Breast epithelium (tissue), 4 donors: ENCODE results near the gene EFNA5. TPM values are rescaled to one million over a fixed set of nuclear protein-coding genes. Genes with fewer than 3 reads are reported as not detected.
A peak's percentile ranks its signal among the peaks of the same experiment; 100 is the strongest.

Experiments used
- DNase-seq, 2 donors: peaks; one replicate each; pipeline ENCODE4 v3.0.0-alpha.2; 2019; ENCODE audit warnings: low spot score in 2 of 2
- H3K27ac ChIP-seq, 2 donors: fragments of 200-600 bp; sonication (generic) in 1 of 2; one replicate each; pipeline ENCODE4 v1.5.1; 2016 to 2019; ENCODE audit warnings: mild to moderate bottlenecking in 1 of 2
- H3K27me3 ChIP-seq, 2 donors: fragments of 200-600 bp; sonication (generic) in 1 of 2; one replicate each; pipeline versions ENCODE4 v1.5.1 to v1.6.0; 2017 to 2019; ENCODE audit warnings: control low read depth in 1 of 2, mild to moderate bottlenecking in 1 of 2
- H3K36me3 ChIP-seq: fragments of 200-600 bp; one replicate; pipeline ENCODE4 v1.5.1; 2019
- H3K4me1 ChIP-seq, 2 donors: fragments of 200-600 bp; sonication (generic); one replicate each; pipeline ENCODE4 v1.5.1; 2016 to 2019; ENCODE audit warnings: control low read depth in 1 of 2
- H3K4me3 ChIP-seq, 3 donors: fragments of 200-600 bp; sonication (generic); 1 replicate in 2 of 3; 2 replicates in 1 of 3; pipeline ENCODE4 v1.5.1; 2016 to 2019; ENCODE audit warnings: mild to moderate bottlenecking in 3 of 3, moderate library complexity in 2 of 3
- H3K9me3 ChIP-seq, 2 donors: fragments of 200-600 bp; sonication (generic) in 1 of 2; one replicate each; pipeline ENCODE4 v1.5.1; 2016 to 2019; ENCODE audit warnings: control low read depth in 1 of 2
- POLR2A ChIP-seq: fragments of 450-650 bp; IDR thresholded peaks from one replicate; pipeline ENCODE4 v1.6.1; 2016; ENCODE audit warnings: antibody characterized with exemption, mild to moderate bottlenecking, moderate library complexity
- POLR2AphosphoS5 ChIP-seq, 3 donors: sonication (generic); formaldehyde crosslinking; IDR thresholded peaks; one replicate each; pipeline ENCODE4 v1.6.1; 2017; ENCODE audit warnings: antibody characterized with exemption in 3 of 3
- intact Hi-C: fragments of 100-400 bp; cut with DNase I; formaldehyde crosslinking; loops from one replicate; pipeline ENCODE4 v1.15.1; 2023; ENCODE audit warnings: low total_unique reads
- total RNA-seq, 3 donors: library from RNA; depleted of rRNA; stranded (reverse); fragments of >200 nt; gene quantifications; one replicate each; pipeline ENCODE4 v1.1.0, GENCODE V29; 2016
- TF ChIP-seq, protein P1 (sequence below), 3 donors: fragments of 450-650 bp; IDR thresholded peaks; one replicate each; pipeline ENCODE4 v1.5.1; 2016 to 2017; ENCODE audit warnings: antibody characterized with exemption in 3 of 3, mild to moderate bottlenecking in 3 of 3, moderate library complexity in 3 of 3

The EFNA5 gene
- total RNA-seq, 3 donors from 2014 or later, result 12.1 to 34.2 (median 12.3) TPM

GRCh38 chr5:107668154-107669095, 2.3 kb downstream of the EFNA5 start:
- no peaks in the 10 kb centered on the region for H3K4me1 ChIP-seq
- intact Hi-C loops, result no loop called here
- no peak for DNase-seq
- peak overlapping the region; percentile 61 to 75 (median 67) for H3K4me3 ChIP-seq
- H3K9me3 ChIP-seq, result no peaks in the 10 kb centered on the region
- TF ChIP-seq POLR2AphosphoS5 (IDR thresholded peaks at IDR 0.05) (no peak), POLR2A (no peak)
- TF ChIP-seq, protein P1, sequence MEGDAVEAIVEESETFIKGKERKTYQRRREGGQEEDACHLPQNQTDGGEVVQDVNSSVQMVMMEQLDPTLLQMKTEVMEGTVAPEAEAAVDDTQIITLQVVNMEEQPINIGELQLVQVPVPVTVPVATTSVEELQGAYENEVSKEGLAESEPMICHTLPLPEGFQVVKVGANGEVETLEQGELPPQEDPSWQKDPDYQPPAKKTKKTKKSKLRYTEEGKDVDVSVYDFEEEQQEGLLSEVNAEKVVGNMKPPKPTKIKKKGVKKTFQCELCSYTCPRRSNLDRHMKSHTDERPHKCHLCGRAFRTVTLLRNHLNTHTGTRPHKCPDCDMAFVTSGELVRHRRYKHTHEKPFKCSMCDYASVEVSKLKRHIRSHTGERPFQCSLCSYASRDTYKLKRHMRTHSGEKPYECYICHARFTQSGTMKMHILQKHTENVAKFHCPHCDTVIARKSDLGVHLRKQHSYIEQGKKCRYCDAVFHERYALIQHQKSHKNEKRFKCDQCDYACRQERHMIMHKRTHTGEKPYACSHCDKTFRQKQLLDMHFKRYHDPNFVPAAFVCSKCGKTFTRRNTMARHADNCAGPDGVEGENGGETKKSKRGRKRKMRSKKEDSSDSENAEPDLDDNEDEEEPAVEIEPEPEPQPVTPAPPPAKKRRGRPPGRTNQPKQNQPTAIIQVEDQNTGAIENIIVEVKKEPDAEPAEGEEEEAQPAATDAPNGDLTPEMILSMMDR (IDR thresholded peaks at IDR 0.05), result no peak
- peak overlapping the region; percentile 88 to 90 for H3K27ac ChIP-seq
- peaks cover 0 to 3% of the 10 kb centered on the region in 2 donors for H3K27me3 ChIP-seq
- H3K36me3 ChIP-seq, result no peaks in the 10 kb centered on the region

DNA sequence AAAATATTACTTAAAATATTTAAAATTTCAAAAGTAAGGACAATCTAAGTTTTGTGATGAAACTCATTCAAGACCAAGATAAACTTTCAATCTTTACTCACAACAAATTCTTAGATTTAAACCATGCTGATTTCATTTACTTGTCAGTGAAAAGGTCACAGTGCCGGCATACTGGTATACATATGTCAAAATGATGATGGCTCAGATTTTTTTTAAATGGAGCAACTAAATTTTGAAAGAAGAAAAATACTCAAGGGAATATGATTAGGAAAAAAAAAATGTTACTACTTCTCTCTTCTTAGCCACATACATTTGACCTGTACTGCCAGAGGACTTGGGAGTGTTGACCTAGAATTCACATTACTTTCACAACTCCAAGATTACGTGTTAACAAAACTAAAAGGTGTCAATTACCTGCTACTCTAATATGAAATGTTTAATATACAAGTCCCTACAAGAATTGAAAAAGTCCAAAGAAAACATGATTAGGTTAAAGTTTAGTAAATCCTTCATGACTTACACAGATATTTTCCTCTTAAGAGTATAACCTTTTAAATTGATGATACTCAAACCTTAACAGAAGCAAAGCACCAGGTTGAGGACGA, 4.6 kb downstream of the EFNA5 start:
- intact Hi-C loops, result no loop called here
- H3K27ac ChIP-seq, result no peak overlapping the region
- H3K4me1 ChIP-seq, result no peaks in the 10 kb centered on the region
- H3K9me3 ChIP-seq, result no peaks in the 10 kb centered on the region
- DNase-seq, result no peak
- peaks cover 0 to 3% of the 10 kb centered on the region in 2 donors for H3K27me3 ChIP-seq
- TF ChIP-seq, protein P1 (IDR thresholded peaks at IDR 0.05), result no peak
- TF ChIP-seq POLR2AphosphoS5 (IDR thresholded peaks at IDR 0.05), result no peak
- TF ChIP-seq POLR2A, result no peak
- H3K36me3 ChIP-seq, result no peaks in the 10 kb centered on the region
- no peak overlapping the region for H3K4me3 ChIP-seq

GRCh38 chr5:107665036-107665570, 5.6 kb downstream of the EFNA5 start:
- Histone ChIP-seq H3K27ac (no peak overlapping the region), H3K4me1 (no peaks in the 10 kb centered on the region), H3K27me3 (peaks cover 0 to 3% of the 10 kb centered on the region in 2 donors), H3K36me3 (no peaks in the 10 kb centered on the region), H3K9me3 (no peaks in the 10 kb centered on the region), H3K4me3 (no peak overlapping the region)
- intact Hi-C loops, result no loop called here
- DNase-seq, result no peak
- TF ChIP-seq, protein P1 (IDR thresholded peaks at IDR 0.05), result no peak
- TF ChIP-seq POLR2AphosphoS5 (IDR thresholded peaks at IDR 0.05), result no peak
- TF ChIP-seq POLR2A, result no peak

DNA sequence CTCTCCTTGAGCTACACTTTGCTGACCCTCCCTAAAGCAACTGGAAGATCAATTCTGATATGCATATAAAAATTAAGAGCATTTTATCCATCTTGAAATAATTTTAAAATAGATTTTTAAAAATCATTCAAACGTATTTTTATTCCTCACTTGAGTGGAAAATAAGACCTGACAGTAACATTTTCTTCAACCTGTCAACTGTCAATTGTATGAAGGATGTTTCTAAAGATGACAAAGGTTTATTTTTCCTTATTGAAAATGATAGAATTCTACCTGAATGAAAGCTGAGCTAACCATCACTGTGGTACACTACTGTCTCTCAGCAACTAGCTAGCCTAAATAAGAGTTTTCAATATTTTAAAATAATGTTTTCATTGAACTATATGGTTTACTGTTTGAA, 7.0 kb downstream of the EFNA5 start:
- no peak for DNase-seq
- intact Hi-C loops, result no loop called here
- Histone ChIP-seq H3K4me3 (no peak overlapping the region), H3K36me3 (no peaks in the 10 kb centered on the region), H3K27me3 (no peaks in the 10 kb centered on the region), H3K9me3 (no peaks in the 10 kb centered on the region), H3K4me1 (no peaks in the 10 kb centered on the region), H3K27ac (no peak overlapping the region)
- TF ChIP-seq, protein P1 (IDR thresholded peaks at IDR 0.05), result no peak
- TF ChIP-seq POLR2A, result no peak
- TF ChIP-seq POLR2AphosphoS5 (IDR thresholded peaks at IDR 0.05), result no peak

- no peaks in the 10 kb centered on the region for H3K36me3 ChIP-seq
- no peaks in the 10 kb centered on the region for H3K27me3 ChIP-seq
- no peak overlapping the region for H3K4me3 ChIP-seq
- H3K4me1 ChIP-seq, result no peaks in the 10 kb centered on the region
- DNase-seq, result no peak
- H3K9me3 ChIP-seq, result no peaks in the 10 kb centered on the region
- intact Hi-C loops, result no loop called here
- no peak for TF ChIP-seq POLR2AphosphoS5 (IDR thresholded peaks at IDR 0.05)
- TF ChIP-seq, protein P1 (IDR thresholded peaks at IDR 0.05), result no peak
- no peak for TF ChIP-seq POLR2A
- no peak overlapping the region for H3K27ac ChIP-seq
These were observed 9.1 kb downstream of the EFNA5 start for GRCh38 chr5:107661650-107662044.
